GM19351 (cell line): ENCODE data around the gene XRRA1.
"Not testable (repeated sequence)": the region's sequence is repeated elsewhere in the genome, so short reads cannot be mapped to it uniquely, and the experiment has no call there.

Source experiments
- ATAC-seq: cut with Tn5 transposase; IDR thresholded peaks from one replicate; pipeline ENCODE4 v1.9.1; 2021; ENCODE audit warnings: mild to moderate bottlenecking, moderate library complexity; ENCODE audit not compliant: unreplicated experiment

Gene XRRA1

GRCh38 chr11:74839971-74840370 is 108.9 kb downstream of the XRRA1 start:
- ATAC-seq, result no peak

- no peak for ATAC-seq
Observed at GRCh38 chr11:74839446-74839845, 109.4 kb downstream of the XRRA1 start.

GRCh38 chr11:74838188-74838587 is 110.7 kb downstream of the XRRA1 start:
- no peak for ATAC-seq

- ATAC-seq, result no peak
Observed at GRCh38 chr11:74837191-74837590, 111.7 kb downstream of the XRRA1 start.

- ATAC-seq, result no peak
Observed at GRCh38 chr11:74826901-74827300, 122.0 kb downstream of the XRRA1 start.

- not testable (repeated sequence) for ATAC-seq
Observed at GRCh38 chr11:74825596-74825995, 123.3 kb downstream of the XRRA1 start.

GRCh38 chr11:74824285-74824982 is 124.5 kb downstream of the XRRA1 start:
- ATAC-seq, result no peak

GRCh38 chr11:74822170-74822569 is 126.7 kb downstream of the XRRA1 start:
- no peak for ATAC-seq

- no peak for ATAC-seq
Observed at GRCh38 chr11:74820763-74821162, 128.1 kb downstream of the XRRA1 start.

GRCh38 chr11:74819400-74819799 is 129.5 kb downstream of the XRRA1 start:
- ATAC-seq, result no peak

- ATAC-seq, result no peak
Observed at GRCh38 chr11:74818283-74818946, 130.5 kb downstream of the XRRA1 start.

GRCh38 chr11:74816664-74817063 is 132.2 kb downstream of the XRRA1 start:
- no peak for ATAC-seq

GRCh38 chr11:74815966-74816365 is 132.9 kb downstream of the XRRA1 start:
- no peak for ATAC-seq

GRCh38 chr11:74809801-74810200 is 139.1 kb downstream of the XRRA1 start:
- ATAC-seq, result no peak

- no peak for ATAC-seq
Observed at GRCh38 chr11:74806267-74806666, 142.6 kb downstream of the XRRA1 start.

- no peak for ATAC-seq
Observed at GRCh38 chr11:74791333-74792100, 157.4 kb downstream of the XRRA1 start.
